HG03139 (cell line): ENCODE results near the gene CLDN24.
"Not testable (repeated sequence)": the region's sequence is repeated elsewhere in the genome, so short reads cannot be mapped to it uniquely, and the experiment has no call there.

Experiments
- ATAC-seq: cut with Tn5 transposase; IDR thresholded peaks from one replicate; pipeline ENCODE4 v1.9.1; 2021; ENCODE audit not compliant: unreplicated experiment

The CLDN24 gene

DNA sequence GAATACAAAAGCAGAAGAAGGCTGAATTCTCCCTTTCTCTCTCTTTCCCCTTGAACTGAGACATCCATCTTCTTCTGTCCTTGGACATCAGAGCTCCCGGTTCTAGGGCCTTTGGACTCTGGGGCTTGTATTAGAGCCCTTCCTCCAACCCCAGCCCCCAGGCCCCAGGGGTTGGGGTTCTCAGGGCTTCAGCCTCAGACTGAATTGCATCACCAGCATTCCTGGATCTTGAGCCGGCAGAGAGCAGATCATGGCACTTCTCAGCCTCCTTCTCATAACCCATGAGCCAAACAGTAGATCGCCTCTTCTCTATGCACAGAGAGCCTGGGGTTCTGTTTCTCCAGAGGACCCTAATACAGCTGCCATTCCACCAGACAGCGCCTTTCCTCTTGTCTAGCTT is 25.3 kb upstream of the CLDN24 start:
- ATAC-seq, result no peak

DNA sequence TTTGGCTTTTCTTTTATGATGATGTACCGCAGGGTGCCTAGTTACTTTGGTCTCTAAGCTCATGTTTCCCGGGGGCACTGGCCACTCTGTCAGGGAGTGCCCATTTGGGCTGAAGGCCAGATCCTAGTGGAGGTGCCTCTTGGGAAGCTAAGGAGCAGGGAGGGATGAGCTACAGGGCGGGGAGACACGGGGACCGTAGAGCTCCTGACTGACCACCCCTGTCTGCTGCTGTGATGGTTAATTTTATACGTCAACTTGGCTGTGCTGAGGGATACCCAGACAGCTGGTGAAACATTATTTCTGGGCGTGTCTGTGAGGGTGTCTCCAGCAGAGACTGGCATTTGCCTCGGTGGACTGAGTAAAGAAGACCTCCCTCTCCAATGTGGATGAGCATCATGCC is 24.9 kb upstream of the CLDN24 start:
- no peak for ATAC-seq

DNA sequence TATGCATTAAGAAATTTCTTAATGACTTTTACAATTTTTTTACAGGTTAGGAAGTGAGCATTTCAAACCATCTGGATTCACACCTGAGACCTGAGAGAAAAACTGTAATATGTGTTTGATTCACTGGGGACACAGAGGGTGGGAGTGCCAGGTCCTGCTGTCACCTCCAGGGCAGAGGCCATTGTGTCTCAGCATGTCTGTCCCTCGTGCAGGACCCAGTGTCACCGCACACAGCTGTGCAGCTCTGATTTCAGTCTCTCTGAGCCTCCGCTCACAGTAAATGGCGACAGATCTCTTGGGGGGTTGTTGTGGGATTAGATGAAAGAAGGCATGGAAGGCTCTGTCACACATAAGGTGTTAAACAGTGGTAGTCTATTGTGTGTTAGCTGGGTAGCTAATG is 23.0 kb upstream of the CLDN24 start:
- no peak for ATAC-seq

DNA sequence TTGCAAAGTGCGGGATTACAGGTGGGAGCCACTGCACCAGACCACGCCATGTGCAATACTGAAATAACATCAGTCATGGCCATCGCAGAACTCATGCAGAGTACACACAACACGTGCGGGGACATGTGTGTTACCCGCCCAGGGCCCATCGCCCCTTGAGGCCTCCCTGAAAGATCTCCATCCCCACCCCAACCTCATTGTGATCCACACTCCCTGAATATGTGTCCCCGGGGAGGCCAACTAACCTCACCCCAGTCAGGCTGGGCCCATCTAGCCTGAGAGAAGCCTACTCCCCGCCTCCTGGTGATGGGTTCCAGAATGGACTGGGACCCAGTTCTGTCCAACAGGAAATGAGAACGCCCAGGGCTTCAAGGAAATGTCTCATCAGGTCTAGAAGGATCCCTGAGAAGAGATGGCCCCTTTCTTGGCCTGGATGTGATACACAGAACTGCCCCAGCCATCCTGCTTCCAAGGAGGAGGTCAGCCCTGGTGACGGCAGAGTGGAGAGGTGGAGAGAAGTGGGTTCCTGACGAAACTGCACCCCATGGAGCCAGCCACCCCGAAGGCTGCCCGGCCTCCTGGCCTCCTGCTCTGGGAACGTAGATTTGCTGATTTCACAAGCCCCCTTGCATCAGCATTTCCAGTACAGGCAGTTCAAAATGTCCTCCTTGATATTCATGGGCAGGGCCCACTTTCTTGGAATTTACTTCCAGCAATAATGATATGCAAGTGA is 22.5 kb upstream of the CLDN24 start:
- no peak for ATAC-seq

DNA sequence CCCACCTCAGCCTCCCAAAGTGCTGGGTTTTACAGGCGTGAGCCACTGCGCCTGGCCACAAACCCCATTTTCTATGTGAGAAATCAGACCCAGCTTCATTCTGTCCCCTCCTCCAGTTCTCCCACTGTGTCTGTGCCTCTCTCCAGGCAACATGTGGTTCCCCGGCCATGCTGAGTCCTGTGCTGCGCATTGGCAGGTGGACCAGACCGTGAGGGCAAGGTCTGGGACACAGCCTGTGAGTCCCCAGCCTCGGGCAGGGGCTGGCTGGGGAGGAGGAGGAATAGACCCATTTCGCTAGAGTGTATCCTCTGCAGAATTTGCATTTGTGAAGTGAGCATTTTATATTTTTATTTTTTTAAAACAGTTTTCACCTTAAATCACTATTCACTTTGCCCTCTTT is 21.5 kb upstream of the CLDN24 start:
- no peak for ATAC-seq

DNA sequence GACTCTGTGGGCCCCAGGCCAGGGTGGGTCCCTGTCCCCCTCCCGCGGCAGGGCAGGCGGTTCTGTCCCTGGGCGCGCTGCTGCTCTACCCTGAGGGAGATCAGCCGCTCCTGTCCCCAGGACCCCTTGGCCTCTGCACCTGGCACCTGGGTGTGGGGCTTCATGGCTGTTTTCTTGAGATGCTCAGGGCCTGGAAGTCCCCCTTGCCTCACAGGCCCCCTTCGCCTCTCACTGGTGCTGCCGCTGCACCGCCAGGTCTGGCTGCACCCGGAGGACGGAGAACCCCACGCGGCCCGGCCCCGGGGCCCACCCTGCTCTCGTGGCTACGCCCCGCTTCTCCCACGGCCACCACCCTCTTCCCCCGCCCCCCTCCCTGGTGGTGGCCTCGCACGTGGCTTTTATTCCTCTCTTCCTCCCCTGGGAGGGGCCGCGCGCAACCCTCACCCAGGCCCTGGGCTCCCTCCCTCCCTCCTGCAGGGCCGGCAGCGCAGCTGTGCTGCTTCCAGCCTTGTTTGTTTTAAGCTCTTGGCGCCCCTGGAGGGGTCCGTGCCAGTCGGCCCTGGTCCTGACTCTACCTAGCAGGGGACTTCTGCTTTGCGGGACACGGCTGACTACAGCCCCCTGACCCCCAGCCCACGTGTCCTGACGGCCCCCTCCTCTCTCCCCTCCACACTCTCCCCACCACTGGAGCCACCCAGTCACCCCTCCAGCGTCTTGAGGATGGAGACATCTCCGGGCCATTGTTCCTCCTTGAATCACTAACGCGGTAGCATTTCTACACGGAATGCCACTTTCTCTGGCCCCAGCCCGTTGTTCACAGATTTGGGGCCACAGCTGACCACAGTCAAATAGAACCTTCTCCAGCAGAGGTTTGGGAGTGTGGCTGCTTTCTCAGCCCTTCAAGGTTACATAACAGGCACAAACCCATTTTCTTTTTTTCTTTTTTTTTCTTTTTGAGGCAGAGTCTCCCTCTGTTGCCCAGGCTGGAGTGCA is 20.6 kb upstream of the CLDN24 start:
- peak; percentile 62 for ATAC-seq

DNA sequence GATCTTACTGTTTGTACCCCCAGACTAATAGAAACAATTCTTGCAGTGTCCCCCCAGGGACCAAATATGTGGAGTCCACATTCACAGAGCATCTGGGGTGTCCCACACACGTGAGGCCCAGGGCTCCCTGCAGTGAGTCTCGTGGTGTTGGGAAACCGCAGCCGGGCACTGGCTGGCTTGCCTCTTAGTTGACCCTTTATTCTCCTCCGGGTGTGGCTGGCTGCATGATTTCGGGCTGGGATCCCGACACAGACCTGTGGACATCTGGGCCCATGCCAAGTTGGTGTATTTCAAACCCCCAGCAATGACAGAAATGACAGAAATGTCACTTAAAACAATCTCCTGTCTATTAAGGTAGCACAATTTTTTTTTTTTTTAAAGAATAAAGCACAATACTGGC is 15.6 kb upstream of the CLDN24 start:
- no peak for ATAC-seq

DNA sequence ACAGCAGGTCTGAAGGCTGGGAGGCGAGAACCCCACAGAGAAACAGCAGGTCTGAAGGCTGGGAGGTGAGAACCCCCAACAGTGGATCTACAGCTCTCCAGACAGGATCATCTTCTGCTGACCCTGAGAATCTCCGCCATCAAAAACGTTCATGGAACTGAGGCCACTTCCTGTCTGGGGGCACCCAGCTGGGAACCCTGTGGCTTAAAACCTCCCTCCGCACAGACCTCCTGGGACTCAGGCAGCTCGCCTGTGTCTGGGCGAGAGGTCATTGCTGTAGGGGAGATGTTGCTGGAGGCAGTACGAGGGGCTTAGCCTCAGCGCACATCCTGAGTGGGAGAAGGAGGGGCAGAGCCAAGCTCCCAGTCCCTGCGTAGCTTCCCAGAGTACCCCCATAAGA is 15.1 kb upstream of the CLDN24 start:
- no peak for ATAC-seq

DNA sequence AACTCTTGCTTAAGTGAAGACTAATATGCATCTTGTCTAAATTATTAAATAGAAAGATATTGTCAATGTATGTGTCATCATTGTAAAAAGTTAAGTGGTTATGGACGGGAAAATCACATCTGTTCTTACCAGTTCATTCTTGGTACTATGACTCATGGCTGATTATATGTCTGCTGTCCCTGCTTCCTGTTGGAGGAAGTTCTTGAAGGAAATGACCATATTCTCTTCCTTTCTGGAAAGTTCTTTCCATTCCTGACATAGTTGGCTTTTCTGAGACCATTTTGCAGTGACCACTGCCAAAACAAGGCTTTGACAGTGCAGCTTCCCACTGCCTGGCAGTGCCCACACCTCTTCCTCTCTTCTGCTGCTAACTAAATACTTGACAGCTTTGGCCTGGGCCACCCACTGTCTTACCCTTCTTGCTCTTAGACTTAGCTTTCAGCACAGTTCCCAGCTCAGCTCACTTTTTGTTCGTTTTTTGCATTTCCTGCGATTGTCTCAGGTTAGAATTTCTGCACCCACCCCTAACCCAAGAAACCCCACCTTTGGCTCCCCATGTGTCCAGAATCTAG is 13.2 kb upstream of the CLDN24 start:
- ATAC-seq, result no peak

DNA sequence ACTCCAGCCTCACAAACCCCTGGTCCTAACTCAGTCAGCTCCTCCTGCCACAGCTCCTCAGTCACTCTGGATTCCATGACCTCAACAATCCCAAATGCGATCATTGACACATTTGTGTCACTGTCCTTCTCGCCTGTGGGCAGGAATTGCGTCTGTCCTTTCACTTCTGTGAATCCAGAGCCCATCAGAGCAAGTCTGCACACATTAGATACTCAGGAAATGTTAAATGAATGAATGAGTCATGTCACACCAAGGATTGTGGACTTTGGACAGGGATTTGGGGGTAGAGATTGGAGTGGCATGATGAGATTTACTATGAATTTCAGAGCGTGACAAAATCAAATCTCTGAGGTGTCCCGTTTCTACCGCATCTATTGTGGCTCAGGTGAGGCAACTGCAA is 11.8 kb upstream of the CLDN24 start:
- no peak for ATAC-seq

DNA sequence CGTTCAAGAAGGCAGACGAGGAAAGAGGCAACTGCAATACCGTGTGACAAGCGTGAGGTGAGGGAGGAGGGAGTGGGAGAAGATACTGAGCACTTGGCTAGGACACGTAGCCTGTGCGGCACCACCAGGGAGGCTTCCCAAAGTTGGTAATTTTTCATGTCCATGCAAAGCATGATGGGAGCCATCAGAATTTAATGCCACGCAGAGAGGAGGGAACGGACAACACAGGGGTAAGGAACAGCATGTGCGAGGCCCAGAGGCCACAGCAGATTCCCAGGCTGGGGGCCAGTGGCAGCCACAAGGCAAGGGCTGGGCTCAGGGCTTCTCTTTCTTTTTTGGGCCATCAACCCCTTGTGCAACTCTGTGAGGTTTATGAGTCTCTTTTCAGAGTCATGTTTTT is 11.0 kb upstream of the CLDN24 start:
- no peak for ATAC-seq

DNA sequence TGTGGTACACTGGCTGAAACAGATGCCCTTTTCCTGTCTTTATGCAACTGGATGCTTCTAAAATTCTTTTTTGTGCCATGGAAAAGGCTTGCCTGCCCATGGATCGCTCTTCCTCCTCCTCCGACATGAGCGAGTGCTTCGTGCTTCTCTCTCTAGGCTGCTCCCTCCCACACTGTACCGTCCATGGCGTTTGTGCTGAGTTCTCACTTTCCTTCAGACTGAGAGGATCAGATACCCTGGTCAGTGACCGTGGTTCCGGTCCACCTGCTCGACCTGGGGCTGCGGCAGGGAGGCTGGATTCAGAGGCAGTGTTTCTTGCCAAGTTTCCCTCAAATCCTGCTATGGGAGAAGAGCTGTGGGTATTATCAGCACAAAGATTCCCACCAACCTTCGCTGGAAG is 10.2 kb upstream of the CLDN24 start:
- no peak for ATAC-seq

DNA sequence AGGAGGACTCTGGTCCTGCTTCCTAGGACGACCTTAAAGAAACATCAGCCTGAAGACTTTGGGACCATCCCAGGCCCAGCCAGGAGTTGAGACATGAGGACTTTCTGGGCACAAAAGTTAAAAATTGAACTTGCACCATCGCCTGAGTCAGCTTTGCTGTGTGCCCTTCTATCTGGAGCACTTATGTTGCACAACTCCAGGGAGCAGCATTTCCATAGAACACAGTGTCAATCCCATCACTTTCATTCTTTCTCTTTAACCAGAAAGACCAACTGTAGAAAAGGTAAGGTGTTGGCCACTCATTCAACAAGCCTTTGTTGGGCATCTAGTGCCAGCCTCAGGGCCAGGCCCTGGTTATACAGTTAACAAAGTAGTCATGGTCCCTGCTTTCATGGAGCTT is 8.6 kb upstream of the CLDN24 start:
- no peak for ATAC-seq

DNA sequence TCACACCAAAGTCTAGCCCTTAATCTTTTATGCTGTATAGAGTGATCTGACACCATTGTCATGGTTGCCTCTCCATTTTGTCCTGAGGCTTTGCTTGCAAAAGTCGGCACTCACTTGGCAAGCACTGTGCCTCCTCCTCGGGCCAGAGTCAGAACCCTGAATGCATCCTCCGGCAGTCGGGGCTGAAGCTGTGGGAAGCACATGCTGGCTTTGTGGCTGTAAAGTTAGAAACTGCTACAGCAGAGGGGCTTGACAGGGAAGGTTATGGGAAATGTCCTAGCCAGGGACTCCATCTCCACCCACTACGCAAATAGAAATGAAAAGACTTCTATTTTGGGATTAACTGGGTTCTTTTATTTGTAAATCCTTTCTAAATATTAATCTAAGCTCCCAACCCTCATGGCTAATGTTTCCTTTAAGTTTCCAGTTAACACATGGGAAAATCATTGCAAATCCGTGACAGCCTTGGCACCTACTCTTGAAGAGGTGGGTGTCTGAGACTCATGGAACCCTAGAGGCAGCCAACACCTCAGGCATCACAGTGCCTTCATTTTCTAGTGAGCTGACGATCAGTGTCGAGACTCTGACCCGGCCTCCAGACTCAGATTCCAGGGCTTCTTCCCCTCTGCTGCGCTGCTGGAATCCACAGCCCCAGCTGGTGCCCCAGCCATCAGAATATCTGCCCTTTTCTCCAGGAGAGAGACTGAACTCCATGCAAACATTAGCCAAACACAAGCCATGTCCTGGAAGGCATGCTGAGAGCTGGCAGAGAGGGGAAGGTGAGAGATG is 7.9 kb upstream of the CLDN24 start:
- ATAC-seq, result no peak

DNA sequence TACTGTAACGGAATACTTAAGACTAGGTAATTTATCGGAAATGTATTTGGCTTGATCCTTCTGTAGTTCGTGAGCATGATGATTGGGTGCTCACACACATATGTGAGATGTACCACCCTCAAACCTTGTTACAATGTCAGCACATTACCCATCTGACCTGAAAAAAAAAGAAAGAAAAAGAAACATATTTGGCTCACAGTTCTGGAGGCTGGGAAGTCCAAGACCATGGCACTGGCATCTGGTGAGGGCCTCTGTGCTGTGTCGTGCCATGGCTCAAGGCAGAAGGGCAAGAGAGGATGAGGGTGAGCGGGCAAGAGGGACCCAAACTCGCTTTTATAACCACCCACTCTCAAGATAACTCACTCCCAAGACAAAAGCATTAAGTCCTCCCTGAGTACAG is 7.0 kb upstream of the CLDN24 start:
- ATAC-seq, result no peak

DNA sequence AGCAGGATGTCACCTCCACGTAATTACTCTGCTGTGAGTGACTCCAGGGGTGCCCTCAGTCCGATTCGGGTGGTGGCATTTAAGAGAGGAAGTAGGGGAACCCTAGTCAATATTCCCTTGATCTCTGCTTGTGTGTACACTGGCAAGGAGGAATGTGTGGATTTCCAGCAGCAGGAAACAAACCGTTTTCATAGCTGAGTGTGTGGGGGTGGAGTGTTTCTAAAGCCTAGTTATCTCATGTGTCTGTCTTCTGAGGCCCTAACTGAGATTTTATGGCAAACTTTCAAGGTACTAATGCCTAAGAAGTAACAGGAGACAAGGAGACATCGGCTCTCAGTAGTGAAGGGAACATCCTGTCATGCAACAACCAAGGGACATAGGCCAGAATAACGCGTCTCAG is 6.6 kb upstream of the CLDN24 start:
- ATAC-seq, result no peak

DNA sequence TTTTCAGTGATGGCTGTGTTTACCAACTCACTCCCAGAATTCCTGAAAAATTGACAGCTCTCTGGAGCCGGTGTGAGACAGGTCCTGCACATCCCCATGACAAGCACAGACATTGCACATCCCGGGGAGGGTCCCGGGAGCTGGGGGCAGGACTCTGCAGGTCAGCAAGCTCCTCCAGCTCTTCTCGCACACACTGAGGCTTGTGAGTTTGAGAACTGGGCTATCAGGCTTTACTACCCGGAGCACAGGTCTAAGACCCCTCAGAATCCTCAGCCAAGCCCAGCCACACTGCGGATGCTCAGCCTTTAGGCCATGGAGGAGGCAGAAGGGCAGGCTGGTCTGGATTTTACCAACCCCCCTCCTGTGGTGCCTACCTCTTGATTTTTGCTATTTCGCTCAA is 5.6 kb upstream of the CLDN24 start:
- no peak for ATAC-seq

DNA sequence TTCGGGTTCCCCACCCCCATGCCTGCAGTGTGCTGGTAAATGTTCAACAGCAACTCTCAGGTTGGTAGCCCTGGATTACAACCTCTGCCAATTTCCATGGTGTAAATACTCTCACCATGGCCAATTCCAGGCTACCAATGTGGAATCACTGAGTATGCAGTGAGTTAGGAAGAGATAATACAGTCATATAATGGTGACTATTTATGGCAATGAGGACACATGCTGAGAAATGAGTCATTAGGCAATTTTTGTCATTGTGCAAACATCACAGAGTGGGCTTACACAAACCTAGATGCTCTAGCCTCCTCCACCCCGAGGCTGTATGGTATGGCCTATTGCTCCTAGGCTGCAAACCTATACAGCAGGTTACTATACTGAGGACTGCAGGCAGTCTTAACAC is 4.6 kb upstream of the CLDN24 start:
- ATAC-seq, result no peak

DNA sequence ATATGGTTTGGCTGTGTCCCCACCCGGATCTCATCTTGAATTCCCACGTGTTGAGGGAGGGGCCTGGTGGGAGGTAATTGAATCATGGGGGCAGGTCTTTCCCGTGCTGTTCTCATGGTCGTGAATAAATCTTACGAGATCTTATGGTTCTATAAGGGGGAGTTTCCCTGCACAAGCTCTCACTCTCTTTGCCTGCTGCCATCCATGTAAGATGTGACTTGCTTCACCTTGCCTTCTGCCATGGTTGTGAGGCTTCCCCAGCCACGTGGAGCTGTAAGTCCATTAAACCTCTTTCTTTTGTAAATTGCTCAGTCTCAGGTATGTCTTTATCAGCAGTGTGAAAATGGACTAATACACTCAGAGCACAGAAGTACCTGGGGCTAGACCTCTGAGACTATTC is 4.2 kb upstream of the CLDN24 start:
- ATAC-seq, result not testable (repeated sequence)

DNA sequence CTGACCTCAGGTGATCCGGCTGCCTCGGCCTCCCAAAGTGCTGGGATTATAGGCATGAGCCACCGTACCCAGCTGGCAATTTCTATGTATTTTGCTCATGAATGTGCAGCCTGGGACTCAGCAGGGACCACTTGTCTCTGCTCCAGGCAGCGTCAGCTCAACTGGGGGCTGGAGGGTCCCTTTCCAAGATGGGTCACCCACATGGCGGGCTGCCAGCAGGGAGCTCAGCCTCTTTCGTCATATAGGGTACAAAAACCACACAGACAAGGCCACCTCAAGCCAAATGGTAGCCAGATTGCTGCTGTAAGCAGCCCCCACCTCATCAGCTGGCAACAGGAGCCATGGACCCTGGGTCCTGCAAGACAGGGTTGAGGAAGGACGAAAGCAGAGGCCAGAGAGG is 2.4 kb upstream of the CLDN24 start:
- no peak for ATAC-seq

DNA sequence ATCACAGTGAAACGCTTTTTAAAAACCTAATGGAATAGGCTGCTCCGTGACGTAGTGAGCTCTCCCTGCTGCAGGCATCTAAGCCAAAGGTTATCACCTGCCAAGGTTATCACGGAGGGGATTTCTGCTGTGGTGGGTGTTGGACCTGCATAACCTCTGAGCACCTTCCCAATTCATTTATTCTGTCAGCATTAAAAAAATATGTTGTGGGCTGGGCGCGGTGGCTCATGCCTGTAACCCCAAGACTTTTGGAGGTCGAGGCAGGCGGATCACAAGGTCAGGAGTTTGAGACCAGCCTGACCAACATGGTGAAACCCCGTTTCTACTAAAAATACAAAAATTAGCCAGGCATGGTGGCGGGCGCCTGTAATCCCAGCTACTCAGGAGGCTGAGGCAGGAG is 1.8 kb upstream of the CLDN24 start:
- ATAC-seq, result not testable (repeated sequence)
